ENCODE measurements around the gene SPDYC. TPM values are rescaled to one million over a fixed set of nuclear protein-coding genes. Genes with fewer than 3 reads are reported as not detected.

SPDYC gene
- total and polyA plus RNA-seq, 2 of the 13 experiments (the other 11 are each of a cell fraction or from before 2014, with no cell fraction given): 0.15 to 0.33 TPM

DNA sequence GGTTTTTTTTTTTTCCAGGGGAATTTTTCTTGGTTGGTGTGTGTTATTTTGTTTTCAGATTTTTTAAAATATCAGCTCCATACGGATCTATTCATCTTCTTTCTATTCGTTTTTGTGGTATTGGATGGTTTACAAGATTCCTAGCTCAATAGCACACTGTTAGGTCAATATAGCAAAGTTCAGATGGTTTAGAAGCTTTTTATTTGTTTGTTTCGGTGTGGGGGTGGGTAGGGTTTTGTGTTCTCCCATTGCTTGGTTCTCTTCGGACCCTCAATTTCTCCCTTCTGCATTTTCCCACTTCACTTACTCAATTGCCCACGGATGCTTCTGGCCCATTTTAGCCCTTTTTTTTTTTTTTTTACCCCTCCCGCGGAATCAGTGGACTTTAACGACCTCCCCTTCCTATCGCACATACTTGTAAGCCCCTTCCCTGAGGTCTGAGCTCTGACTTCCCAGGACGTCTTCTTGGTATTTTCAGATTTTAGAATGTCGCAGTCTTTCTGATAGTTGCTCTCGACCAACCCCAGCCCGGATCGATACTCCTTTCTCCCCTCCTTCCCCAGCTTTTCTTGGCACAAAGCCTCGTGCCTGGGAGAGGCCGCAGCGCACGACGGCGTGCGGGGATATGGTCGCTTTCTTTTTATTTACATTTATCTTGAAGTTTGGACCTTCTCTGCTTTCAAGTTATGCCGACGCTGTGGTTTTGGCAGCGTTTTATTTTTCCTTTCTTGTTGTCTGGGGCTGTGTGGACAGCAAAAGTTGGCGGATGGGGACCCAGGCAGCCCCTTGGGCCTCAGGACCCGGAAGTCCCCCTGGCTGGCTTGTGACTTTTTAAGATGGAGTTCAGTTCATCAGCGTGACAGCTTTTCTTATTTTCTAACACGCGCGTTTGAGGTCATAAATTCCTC is 4.4 kb upstream of the SPDYC start (continued):
- TF ChIP-seq AGO1 (IDR thresholded peaks at IDR 0.05; ENCODE audit: low read depth, low read length, poor library complexity, severe bottlenecking): no peak
- TF ChIP-seq ZNF792 (CRISPR knock-in tag; IDR thresholded peaks at IDR 0.05): no peak
- TF ChIP-seq TGIF2 (CRISPR knock-in tag; IDR thresholded peaks at IDR 0.05): peak; percentile 68; the same call in 1 of the 2 replicates
- TF ChIP-seq ZNF652 (CRISPR knock-in tag; IDR thresholded peaks at IDR 0.05; ENCODE audit: borderline replicate concordance, low read depth): no peak
- TF ChIP-seq IRX3 (CRISPR knock-in tag; IDR thresholded peaks at IDR 0.05; ENCODE audit: borderline replicate concordance, low read depth): no peak
- no peak for TF ChIP-seq EZH2 (conservative IDR thresholded peaks at IDR 0.05; ENCODE audit: low read depth, low read length)
- TF ChIP-seq KIAA2018 (CRISPR knock-in tag; IDR thresholded peaks at IDR 0.05; ENCODE audit: borderline replicate concordance): no peak
- no peak for TF ChIP-seq ZNF326 (CRISPR knock-in tag; IDR thresholded peaks at IDR 0.05; ENCODE audit: borderline replicate concordance)
- TF ChIP-seq HNRNPL (IDR thresholded peaks at IDR 0.05; ENCODE audit: low read depth, low read length): no peak
- TF ChIP-seq NR2F2 (IDR thresholded peaks at IDR 0.05; ENCODE audit: borderline replicate concordance, low read depth): no peak
- no peak for TF ChIP-seq ZBTB4 (CRISPR knock-in tag; IDR thresholded peaks at IDR 0.05; ENCODE audit: borderline replicate concordance)
- no peak for TF ChIP-seq RBAK (CRISPR knock-in tag; IDR thresholded peaks at IDR 0.05)
- TF ChIP-seq, protein P1, sequence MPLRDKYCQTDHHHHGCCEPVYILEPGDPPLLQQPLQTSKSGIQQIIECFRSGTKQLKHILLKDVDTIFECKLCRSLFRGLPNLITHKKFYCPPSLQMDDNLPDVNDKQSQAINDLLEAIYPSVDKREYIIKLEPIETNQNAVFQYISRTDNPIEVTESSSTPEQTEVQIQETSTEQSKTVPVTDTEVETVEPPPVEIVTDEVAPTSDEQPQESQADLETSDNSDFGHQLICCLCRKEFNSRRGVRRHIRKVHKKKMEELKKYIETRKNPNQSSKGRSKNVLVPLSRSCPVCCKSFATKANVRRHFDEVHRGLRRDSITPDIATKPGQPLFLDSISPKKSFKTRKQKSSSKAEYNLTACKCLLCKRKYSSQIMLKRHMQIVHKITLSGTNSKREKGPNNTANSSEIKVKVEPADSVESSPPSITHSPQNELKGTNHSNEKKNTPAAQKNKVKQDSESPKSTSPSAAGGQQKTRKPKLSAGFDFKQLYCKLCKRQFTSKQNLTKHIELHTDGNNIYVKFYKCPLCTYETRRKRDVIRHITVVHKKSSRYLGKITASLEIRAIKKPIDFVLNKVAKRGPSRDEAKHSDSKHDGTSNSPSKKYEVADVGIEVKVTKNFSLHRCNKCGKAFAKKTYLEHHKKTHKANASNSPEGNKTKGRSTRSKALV (CRISPR knock-in tag; IDR thresholded peaks at IDR 0.05): no peak
- TF ChIP-seq ZBTB42 (CRISPR knock-in tag; IDR thresholded peaks at IDR 0.05): no peak
- TF ChIP-seq ZNF782 (CRISPR knock-in tag; IDR thresholded peaks at IDR 0.05; ENCODE audit: borderline replicate concordance): no peak

All from HepG2 (cell line).